Measurements from ENCODE around the gene RHBDF2. TPM values are rescaled to one million over a fixed set of nuclear protein-coding genes. Genes with fewer than 3 reads are reported as not detected.
A peak's percentile ranks its signal among the peaks of the same experiment; 100 is the strongest.

Gene RHBDF2
- polyA plus RNA-seq (ENCODE audit: insufficient read length), result 6.8 TPM
- long read RNA-seq, donor 1, partial matches to known transcripts, result 0 of 1 reads
- long read RNA-seq, donor 1, other reads (novel, unspliced or antisense), result 0 of 1 reads
- long read RNA-seq, donor 2, partial matches to known transcripts, result 0 of 1 reads
- long read RNA-seq, donor 2, other reads (novel, unspliced or antisense), result 0 of 1 reads
- long read RNA-seq, donor 3, result 0 reads
- long read RNA-seq, donor 4, result 0 reads
- long read RNA-seq, donor 5, result 0 reads
- long read RNA-seq, donor 6, result 0 reads
- long read RNA-seq, donor 7, result 0 reads
- long read RNA-seq, donor 8, result 0 reads

DNA sequence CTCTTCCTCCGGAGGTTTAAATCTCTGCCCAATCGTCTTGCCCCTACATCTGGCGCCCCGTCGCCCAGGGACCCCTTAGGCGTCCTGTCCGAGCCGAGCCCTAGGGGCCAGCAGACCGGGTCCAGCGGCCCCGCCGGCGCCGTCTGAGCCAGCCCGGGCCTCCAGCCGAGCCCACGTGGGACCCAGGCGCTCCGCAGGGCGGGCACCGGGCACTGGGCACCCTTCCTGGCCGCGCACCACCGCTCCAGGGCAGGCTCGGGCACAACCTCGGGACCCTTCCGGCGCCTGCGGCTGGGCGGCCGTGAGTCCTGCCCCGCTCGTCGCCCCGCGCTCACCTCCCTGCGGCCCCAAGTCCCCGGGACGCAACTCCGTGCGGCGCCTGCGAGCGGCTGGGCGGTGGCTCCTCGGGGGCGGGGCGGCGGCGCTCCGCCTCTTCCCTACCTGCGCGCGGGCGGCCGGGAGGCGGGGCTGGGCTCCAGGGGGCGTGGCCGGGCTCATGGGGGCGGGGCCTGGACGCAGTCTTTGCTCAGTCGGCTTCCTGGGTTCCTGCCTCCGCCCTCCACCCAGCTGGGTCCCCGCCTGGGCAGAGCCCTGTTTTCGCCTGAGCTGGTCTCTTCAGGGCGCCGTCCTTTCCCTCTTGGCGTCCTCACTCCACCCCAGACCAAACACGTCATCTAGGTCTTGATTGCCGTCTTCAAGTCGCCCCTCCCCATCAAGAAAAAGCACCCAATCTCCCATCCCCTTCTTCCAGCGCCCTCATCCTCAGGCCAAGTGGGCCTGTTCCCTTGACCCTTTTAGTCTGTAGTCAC lies at the start of gene RHBDF2:
TSS of gene RHBDF2 (minus strand) at position 406 of the 809 bp plus-strand sequence. CDS start 19,899 bp downstream, outside the sequence.
- peak; percentile 65 for DNase-seq

DNA sequence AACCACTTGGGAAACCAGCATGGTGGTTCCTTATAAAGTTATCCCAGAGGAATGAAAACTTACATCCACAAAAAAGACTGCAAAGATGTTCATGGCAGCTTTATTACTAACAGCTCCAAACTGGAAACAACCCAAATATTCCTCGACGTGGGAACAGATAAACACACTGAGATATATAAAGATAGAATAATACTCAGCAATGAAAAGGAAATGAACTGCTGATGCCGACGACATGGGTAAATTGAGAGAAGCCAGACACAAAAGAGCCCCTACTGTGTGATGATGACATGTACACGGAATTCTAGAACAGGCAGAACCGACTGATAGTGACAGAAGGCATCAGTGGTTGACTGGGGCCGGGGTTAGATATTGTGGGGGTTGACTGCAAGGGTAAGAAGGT lies 48.3 kb upstream of the RHBDF2 start:
- DNase-seq, result no peak

GRCh38 chr17:76549215-76549518 lies 47.9 kb upstream of the RHBDF2 start:
- DNase-seq, result no peak

DNA sequence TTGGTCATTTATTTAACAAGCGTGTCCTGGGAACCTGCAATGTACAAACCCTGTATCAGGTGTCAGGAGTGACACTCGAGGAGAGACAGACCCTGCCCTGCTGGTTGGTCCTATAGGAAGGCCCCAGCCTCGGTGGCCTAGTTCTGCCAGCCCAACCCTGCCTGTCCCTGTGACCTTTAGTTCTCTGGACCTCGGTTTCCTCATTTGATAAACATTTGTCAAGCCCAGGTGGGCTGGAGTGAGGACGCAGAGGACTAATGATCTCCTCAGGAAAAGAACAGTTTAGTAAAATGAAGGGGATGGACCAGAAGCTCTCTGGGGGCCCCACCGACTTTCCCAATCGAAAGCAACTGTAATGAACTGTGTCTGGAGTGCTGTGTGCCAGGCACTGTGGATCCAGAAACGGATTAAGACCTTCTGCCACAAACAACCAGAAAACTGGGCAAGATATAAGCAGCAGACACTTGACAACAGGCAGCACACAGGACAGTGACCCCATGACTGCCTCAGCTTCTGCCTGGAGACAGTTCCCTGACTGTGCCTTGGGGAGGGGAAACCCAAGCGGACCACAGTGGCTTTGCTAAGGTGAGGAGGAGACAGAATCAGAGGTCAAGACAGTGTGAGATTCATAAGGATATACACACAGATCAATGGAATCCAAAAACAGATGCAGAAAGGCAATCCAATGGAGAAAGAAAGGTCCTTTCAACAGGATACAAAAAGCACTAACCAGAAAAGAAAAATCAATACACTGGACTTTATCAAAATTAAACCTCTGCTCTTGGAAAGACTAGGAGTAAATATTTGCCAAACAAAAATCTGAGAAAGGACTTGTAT lies 47.4 kb upstream of the RHBDF2 start:
- no peak for DNase-seq

GRCh38 chr17:76547642-76548202 lies 46.5 kb upstream of the RHBDF2 start:
- no peak for DNase-seq

- DNase-seq, result peak; percentile 83
These were observed 46.0 kb upstream of the RHBDF2 start for GRCh38 chr17:76547183-76547641.

- DNase-seq, result no peak
These were observed 45.4 kb upstream of the RHBDF2 start for GRCh38 chr17:76546556-76547182.

- no peak for DNase-seq
These were observed 44.8 kb upstream of the RHBDF2 start for GRCh38 chr17:76545918-76546555.

- no peak for DNase-seq
These were observed 43.5 kb upstream of the RHBDF2 start for GRCh38 chr17:76544546-76545365.

DNA sequence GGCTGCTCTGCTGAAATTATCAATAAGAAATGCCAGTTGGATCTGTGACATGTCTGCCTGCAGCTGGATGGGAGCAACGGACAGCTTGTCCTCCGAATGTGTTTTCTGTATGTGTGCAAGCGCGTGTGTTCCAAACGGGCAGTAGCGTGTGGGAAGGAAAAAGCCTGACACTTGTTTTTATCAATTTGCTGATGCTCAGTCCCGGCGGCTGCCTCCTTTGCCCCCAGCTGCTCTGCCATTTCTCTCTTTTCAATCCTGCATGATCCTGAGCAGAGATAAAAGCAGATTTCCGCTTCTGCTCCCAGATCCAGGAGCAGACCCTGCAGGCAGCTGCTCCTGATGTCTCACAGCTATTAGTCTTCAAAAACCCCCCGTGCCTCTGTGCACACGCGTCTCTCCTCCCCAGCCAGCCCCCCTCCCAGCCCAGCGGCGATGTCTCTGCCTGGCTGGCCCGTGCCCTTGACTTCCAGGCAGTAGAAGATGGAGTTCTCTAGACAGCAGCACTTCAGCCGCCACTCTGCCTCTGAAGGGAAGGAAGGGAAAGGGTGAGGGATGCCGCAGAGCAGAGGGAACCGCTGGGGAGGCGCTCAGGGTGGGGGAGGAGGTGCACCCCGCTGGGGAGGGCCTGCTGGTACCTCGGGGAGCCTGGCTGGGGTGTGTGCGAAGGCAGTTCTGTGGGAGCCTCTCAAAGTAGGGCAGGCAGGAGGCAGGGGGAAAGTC lies 42.8 kb upstream of the RHBDF2 start:
- DNase-seq, result no peak

DNA sequence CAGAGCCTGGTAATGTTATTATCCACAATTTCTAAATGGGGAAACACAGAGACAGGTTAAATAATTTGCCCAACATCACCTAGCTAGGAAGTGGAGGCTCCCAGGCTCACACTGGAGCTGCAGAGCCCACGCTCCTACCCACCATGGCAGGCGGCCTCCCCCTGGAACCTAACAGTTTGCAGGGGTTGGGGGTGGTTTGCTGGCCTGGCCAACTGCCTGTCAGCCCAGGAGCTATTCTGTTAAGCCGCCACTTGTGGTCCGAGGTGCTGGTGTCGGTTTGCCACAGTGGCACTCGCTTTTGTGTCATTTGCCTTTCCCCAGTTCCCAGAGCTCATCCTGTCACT lies 42.2 kb upstream of the RHBDF2 start:
- no peak for DNase-seq

GRCh38 chr17:76542984-76543383 lies 41.8 kb upstream of the RHBDF2 start:
- no peak for DNase-seq

GRCh38 chr17:76542566-76542971 lies 41.3 kb upstream of the RHBDF2 start:
- DNase-seq, result no peak

DNA sequence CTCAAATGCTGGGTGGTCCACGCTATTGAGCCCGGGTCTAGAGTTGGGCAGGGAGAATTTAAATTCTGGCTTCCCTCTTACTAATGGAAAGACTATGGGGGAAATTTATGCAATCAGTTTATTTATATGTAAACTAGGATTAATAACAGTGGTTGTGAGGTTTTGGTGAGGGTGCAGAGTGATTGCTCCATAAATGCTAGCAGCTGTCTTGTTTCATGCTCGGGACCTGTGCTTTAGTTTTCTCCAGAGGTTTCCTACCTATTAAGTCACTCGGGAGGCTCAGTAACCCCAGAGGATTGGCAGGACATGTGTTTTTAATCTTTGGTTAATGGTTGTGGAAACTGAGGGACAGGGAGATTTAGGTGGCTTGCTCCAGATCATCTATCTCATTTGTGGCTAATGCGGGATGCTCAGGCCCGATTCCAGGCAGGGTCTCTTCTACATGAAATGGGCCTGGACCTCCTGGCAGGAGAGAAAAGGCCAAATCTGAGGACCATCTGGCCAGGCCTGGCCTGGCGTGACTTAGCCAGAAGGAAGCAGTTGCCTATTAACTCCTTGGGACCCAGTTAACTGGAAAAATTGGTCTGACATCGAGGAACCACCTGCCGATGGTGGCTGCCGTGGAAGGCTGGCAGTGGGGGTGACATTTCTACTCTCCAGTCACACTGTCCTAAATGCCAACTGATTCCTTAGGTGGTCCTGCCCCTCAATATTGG lies 40.7 kb upstream of the RHBDF2 start:
- DNase-seq, result no peak

- DNase-seq, result peak; percentile 96
These were observed 39.4 kb upstream of the RHBDF2 start for GRCh38 chr17:76540381-76541300.

DNA sequence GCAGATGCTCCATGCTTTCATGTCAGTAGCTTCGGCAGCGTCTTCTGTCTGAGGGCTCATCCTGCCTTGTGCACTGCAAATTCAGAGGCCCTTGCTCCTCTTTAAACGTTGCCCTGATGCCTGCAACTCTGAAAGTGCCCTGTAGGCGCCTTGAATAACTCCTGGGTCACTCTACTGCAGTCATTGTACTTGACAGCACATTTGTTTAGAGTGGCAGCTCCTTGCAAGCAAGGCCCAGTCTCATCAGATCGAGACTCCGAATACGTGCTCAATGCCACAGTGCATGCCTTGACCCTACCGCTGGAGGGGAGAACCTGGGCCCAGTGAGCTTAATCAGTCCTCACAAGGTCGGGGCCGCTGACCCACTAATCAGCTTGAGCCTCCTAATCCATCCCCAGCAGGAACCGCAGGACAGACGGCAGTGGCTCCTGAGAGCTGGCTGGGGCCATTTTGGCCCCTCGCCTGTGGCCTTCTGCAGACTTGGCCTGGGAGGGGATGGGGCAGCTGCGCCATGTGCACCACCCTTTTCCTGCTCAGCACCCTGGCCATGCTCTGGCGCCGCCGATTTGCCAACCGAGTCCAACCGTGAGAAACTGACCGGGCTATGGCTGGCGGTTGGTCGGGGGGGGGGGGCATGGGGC lies 38.5 kb upstream of the RHBDF2 start, which contains the start of gene PRCD:
TSS of gene PRCD (plus strand) at position 414 of the 641 bp plus-strand sequence. CDS start at position 512, 98 bp downstream.
- DNase-seq, result no peak

DNA sequence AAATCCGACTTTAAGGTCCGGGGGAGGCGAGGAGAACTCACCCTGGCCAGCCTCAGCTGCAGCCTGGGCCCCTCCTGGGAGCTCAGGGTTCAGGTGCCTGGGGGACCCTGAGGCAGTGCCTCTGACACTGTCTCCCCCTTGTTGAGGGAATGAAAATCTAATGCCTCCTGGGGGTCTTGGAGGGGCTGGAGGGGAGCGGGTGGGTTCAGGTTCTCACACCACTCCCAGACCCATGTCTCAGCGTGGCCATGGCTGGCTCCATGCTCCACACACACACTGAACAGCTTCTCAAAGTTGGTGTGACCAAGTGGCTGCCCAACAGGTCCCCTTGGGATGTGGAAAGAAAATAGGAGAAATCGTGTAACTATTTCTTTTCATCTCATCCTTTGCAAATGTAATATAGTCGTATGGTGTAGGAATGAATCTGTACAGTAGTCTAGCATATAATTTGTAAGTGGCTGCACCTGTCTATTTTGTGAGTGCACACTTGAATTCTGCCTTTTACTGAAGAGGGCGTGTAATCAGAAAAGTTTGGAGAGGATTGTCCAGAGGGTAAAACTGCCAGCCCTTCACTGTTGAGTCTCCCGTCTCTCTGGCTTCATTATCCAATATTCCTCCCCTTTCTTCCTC lies 37.8 kb upstream of the RHBDF2 start:
- DNase-seq, result no peak

Data from left kidney (tissue), 8 donors.